ENCODE measurements around the gene ADAMTS3. TPM values are rescaled to one million over a fixed set of nuclear protein-coding genes. Genes with fewer than 3 reads are reported as not detected.

ADAMTS3 gene
- total and polyA plus RNA-seq, 12 donors: 1.0 to 13.1 (median 2.2) TPM

DNA sequence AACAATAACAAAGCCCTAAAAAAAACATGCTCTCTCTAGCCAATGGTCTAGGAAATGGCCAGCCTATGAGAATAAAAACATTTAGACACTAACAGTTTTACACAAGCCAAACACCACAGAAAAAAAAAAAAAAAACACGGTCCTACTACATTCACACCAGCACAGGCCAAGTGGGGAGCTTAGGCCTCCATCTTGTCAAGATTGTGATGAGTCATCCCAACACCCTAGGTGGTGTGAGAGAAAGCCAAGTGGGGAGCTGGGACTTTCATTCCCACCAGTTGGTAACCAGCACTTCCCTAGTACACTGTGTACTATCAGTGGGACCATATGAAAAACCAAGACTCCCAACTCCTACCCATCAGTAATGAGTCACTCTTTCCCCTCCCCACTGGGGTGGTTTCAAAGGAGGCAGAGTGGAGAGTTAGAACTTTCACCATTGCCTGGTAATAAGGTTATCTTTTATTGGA is 95.6 kb downstream of the ADAMTS3 start:
- H3K36me3 ChIP-seq (replicated peaks in 1 of 2): no peaks in the 10 kb centered on the region
- no peak for TF ChIP-seq POLR2A (IDR thresholded peaks at IDR 0.05)
- TF ChIP-seq, protein P1, sequence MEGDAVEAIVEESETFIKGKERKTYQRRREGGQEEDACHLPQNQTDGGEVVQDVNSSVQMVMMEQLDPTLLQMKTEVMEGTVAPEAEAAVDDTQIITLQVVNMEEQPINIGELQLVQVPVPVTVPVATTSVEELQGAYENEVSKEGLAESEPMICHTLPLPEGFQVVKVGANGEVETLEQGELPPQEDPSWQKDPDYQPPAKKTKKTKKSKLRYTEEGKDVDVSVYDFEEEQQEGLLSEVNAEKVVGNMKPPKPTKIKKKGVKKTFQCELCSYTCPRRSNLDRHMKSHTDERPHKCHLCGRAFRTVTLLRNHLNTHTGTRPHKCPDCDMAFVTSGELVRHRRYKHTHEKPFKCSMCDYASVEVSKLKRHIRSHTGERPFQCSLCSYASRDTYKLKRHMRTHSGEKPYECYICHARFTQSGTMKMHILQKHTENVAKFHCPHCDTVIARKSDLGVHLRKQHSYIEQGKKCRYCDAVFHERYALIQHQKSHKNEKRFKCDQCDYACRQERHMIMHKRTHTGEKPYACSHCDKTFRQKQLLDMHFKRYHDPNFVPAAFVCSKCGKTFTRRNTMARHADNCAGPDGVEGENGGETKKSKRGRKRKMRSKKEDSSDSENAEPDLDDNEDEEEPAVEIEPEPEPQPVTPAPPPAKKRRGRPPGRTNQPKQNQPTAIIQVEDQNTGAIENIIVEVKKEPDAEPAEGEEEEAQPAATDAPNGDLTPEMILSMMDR (IDR thresholded peaks at IDR 0.05): no peak
- no peaks in the 10 kb centered on the region for H3K4me1 ChIP-seq (replicated peaks in 1 of 2)
- no peak overlapping the region for H3K27ac ChIP-seq
- DNase-seq: no peak
- 82 to 93% (median 90%) methylated on average over 1 of the region's 1 CpG for WGBS, 4 donors
- H3K4me3 ChIP-seq: no peak overlapping the region
- intact Hi-C loops (cut with DNase I): no loop called here
- H3K9me3 ChIP-seq (replicated peaks in 1 of 3): no peaks in the 10 kb centered on the region
- H3K27me3 ChIP-seq: no peaks in the 10 kb centered on the region

DNA sequence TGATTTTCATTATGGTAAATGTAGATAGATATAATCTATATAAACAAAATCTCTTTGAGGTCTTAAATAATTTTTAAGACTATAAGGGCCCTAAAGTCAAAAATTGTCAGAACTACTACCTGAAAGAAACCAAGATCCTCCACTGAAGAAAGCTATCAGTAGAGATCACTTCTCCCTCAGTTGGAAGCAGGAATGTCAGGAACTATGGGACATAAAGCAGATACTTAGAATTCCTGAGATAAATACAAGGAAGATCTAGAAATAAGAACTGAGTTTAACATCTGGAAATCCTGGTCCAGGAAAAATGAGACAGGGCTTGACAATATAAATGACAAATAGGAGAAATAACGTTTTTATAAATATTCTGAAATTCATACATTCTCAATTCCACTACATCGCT is 97.2 kb downstream of the ADAMTS3 start:
- intact Hi-C loops (cut with DNase I): no loop called here

DNA sequence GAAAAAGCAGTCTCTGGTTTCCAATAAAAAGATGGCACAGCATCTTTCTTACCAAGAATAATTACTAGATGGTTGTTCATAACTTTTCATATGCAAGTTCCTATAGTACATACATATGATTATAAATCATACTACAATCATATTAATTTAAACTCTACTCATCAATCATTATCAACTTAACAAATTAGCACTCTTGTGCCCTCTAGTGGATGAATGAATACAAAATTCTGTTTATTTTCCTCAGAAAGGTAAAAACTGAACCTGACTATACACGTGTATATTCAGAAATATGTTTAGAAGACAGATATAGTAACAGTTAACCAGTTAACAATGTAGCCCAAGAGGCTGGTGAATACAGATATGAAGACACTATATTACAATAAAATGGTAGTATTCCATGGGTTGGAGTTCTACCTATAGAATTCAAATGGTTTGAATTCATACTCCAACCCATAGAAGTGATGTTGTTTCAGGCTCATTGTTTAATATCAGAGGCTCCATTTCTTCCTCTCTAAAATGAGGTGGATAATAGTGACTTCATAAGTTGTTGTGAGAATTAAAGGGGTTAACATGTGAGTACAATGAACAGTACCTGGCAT is 100.0 kb downstream of the ADAMTS3 start:
- 1 to 8% (median 3%) methylated on average over 1 of the region's 1 CpG for WGBS, 4 donors
- no peaks in the 10 kb centered on the region for H3K36me3 ChIP-seq (replicated peaks in 1 of 2)
- no peaks in the 10 kb centered on the region for H3K4me1 ChIP-seq (replicated peaks in 1 of 2)
- H3K4me3 ChIP-seq: no peak overlapping the region
- no peaks in the 10 kb centered on the region for H3K9me3 ChIP-seq (replicated peaks in 1 of 3)
- intact Hi-C loops (cut with DNase I): loop anchor here (2.0 to 5.0 kb wide), 2 partner anchors 142 kb away; no protein-coding TSS in a partner anchor
- no peaks in the 10 kb centered on the region for H3K27me3 ChIP-seq
- DNase-seq: no peak
- H3K27ac ChIP-seq: no peak overlapping the region
- no peak for TF ChIP-seq POLR2A (IDR thresholded peaks at IDR 0.05)
- TF ChIP-seq, protein P1 (IDR thresholded peaks at IDR 0.05): peak; percentile 40 to 77 (median 56)

More for the DNA sequence above, 97.2 kb downstream of the ADAMTS3 start:
- no peak overlapping the region for H3K4me3 ChIP-seq
- 71 to 80% (median 75%) methylated on average over 2 of the region's 2 CpGs for WGBS, 4 donors
- no peaks in the 10 kb centered on the region for H3K27me3 ChIP-seq
- H3K27ac ChIP-seq: no peak overlapping the region
- H3K36me3 ChIP-seq (replicated peaks in 1 of 2): no peaks in the 10 kb centered on the region
- TF ChIP-seq POLR2A (IDR thresholded peaks at IDR 0.05): no peak
- TF ChIP-seq, protein P1 (IDR thresholded peaks at IDR 0.05): no peak
- H3K9me3 ChIP-seq (replicated peaks in 1 of 3): no peaks in the 10 kb centered on the region
- DNase-seq: no peak
- H3K4me1 ChIP-seq (replicated peaks in 1 of 2): no peaks in the 10 kb centered on the region

DNA sequence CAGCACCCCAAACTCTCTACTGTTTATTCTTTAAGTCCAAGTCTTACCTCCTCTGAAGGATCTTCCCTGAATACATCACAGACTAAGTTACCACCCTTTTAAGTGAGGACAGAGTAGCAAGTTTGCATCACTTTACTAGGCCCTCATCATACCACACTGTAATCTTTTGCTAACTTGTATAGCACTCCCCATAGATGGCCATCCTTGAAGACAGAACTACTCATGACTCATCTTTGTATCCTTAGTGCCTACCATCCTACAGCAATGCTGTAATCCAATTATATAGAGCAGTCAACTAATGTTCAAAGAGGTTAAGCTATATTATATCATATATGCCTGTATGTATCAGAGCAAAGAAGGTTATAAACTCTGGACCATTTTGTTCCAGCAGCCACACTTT is 101.4 kb downstream of the ADAMTS3 start:
- no peak overlapping the region for H3K27ac ChIP-seq
- no peak for DNase-seq
- no peaks in the 10 kb centered on the region for H3K9me3 ChIP-seq (replicated peaks in 1 of 3)
- no peak for TF ChIP-seq POLR2A (IDR thresholded peaks at IDR 0.05)
- TF ChIP-seq, protein P1 (IDR thresholded peaks at IDR 0.05): no peak
- intact Hi-C loops (cut with DNase I): loop anchor here (2.0 to 5.0 kb wide), 2 partner anchors 140 to 141 kb away; no protein-coding TSS in a partner anchor
- H3K4me1 ChIP-seq (replicated peaks in 1 of 2): no peaks in the 10 kb centered on the region
- no peaks in the 10 kb centered on the region for H3K36me3 ChIP-seq (replicated peaks in 1 of 2)
- no peak overlapping the region for H3K4me3 ChIP-seq
- H3K27me3 ChIP-seq: no peaks in the 10 kb centered on the region
